GM12865 (cell line): ENCODE measurements around the gene ASXL3.
A peak's percentile ranks its signal among the peaks of the same experiment; 100 is the strongest.

ENCODE experiments used
- DNase-seq: peaks from one replicate; pipeline ENCODE4 v3.0.0; 2010; ENCODE audit warnings: low read depth
- H3K4me3 ChIP-seq: 2 replicates; pipeline ENCODE4 v1.5.1; 2011; ENCODE audit warnings: mild to moderate bottlenecking, low read depth, low read length, control low read depth
- CTCF ChIP-seq: IDR thresholded peaks from 2 replicates; pipeline ENCODE4 v1.5.1; 2011; ENCODE audit warnings: low read length, control low read depth, low read depth, inconsistent platforms; ENCODE audit not compliant: insufficient read depth; ENCODE audit errors: missing control alignments

Gene ASXL3

DNA sequence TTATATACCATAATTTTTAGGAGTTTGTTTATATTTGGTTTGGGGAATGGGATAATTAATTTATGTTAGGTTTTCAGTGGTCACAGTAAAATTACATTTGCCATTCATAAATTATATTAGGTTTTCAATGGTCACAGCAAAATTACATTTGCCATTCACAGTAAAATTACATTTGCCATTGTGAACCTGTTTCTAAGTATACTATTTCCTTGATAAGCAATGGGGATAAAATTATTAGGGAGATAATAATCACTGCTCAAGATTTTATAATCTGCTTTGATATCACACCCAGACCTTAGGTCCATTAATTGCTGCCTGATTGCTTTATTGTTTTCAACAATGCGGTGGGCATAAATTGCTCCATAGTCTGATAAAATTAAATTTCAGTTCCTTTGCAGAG is 124.6 kb downstream of the ASXL3 start:
- TF ChIP-seq CTCF: no peak
- no peak overlapping the region for H3K4me3 ChIP-seq
- DNase-seq: no peak

DNA sequence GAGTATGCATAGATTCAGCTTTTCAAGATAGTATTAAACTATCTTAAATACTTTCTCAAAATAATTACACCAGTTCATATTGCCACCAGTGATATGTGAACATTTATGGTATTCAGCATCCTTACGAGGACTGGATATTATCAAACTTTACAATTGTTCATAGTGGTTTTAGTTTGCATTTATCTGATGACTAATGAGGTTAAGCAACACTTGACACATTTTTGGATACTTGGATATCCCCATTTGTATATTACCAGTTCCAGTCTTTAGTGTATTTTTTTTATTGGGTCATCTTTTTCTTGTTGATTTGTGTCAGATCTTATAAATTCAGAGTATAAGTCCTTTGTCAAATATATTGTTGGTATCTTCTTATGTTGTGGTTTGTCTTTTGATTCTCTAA is 128.4 kb downstream of the ASXL3 start:
- no peak overlapping the region for H3K4me3 ChIP-seq
- TF ChIP-seq CTCF: no peak
- no peak for DNase-seq

DNA sequence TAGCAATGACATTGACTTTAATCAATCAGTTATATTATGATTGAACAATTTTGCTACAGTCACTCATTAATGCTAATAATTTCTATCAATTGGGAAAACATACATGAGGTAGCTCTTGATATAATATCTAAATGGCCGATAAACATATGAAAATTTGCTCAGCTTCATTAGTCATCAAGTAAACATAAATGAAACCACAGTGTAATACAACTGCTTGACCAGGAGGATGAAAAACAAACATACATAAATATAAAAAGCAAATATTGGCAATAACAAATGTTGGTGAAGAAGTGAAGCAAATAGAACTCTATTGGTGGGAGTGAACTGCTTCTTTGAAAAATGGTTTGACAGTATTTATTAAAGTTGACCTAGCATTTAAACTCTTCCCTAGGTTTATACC is 130.9 kb downstream of the ASXL3 start:
- no peak for TF ChIP-seq CTCF

DNA sequence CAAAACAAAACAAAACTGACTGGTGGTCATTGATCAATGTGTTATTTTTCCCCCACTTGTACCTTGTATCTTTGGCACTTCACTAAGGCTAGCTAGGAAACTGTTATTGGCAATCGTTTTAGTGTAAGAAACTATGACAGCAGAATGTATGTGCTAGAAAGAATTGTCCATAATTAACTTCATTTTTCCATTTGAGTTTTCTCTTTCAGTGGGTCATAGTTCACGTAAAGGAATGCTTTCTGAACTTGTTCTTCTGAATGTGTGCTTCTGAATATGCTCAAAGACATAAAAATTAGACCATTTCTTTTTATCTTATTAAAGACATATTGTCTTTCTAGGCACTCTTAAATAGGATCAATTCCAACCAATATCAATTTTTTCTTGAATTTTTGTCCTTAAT is 132.2 kb downstream of the ASXL3 start:
- DNase-seq: no peak
- peak overlapping the region; percentile 22; the same call in 1 of the 2 replicates for H3K4me3 ChIP-seq
- TF ChIP-seq CTCF: no peak

More for the DNA sequence above, 130.9 kb downstream of the ASXL3 start:
- no peak overlapping the region for H3K4me3 ChIP-seq
- DNase-seq: no peak

DNA sequence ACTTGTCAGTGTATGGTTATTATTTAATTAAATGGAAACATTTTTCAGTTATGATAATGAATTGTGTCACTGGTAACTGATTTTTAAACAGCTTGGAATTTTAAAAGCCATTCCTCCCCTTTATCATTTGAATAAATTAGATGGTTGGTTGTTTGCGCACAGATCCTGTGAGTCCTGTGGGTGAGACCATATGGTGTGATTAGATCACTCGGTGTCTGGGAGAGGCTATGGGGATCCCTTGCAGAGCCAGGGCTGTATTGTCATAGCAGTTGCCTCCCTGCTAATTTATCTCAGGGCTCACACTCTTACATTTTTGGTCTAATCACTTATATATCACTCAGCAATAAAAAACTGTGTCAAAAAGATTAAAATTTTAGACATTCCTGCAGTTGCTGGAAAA is 133.5 kb downstream of the ASXL3 start:
- no peak overlapping the region for H3K4me3 ChIP-seq
- no peak for TF ChIP-seq CTCF
- no peak for DNase-seq

DNA sequence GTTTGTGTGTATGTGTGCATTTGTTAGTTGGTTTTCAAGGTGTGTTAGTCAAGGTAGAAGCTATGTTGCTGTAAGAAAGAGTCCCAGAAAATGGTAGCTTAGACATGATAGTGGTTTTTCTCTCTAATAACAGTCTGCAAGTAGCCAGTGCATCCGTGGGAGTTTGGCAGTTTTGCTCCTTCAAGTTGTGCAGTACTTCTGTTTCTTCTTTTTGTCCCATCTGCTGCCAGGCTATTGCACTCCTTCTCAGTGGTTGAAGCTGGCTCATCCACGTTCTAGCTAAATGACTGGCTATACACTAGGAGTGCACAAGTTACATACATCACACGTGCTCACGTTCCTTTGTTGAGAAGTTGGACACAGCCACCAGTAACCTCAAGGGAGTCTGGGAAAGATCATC is 134.7 kb downstream of the ASXL3 start:
- DNase-seq: peak; percentile 19
- no peak overlapping the region for H3K4me3 ChIP-seq
- no peak for TF ChIP-seq CTCF

DNA sequence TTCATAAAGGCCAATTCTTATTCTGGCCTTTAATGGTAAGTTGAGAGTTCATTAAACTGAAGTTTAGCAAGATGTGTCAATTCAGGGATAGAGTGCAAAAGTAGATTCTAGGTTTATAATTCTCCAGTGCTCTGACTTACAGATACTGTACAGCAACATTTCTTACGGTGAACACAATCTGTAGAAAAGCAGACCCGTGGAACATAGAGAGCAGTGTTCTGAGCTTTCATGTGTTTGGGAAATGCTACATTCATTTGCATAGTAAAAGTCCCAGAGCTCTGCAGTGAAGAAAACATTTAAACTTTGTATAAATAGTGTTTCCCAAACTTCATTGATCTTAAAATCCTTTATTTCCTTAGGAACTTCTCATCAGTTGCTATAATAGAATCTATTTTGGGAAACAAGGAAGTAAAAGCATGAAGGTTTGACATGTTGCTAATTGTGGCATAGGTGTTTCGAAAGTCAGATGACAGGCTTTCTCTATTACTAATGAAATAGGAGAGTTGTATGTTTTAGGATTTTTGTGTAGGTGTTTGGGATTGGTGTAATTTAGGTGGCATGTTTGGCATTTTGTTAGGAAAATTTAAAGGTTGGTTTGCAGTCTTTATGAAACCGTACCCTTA is 138.2 kb downstream of the ASXL3 start:
- DNase-seq: no peak
- TF ChIP-seq CTCF: no peak
- no peak overlapping the region for H3K4me3 ChIP-seq
